Calu3 (cell line): Measurements from ENCODE around the gene KXD1. TPM values are rescaled to one million over a fixed set of nuclear protein-coding genes. Genes with fewer than 3 reads are reported as not detected.
"Not testable (repeated sequence)": the region's sequence is repeated elsewhere in the genome, so short reads cannot be mapped to it uniquely, and the experiment has no call there.

Experiments
- BruUV-seq: library from RNA; stranded (reverse); fragments of 400-500 nt; replicated peaks from 2 replicates; lab custom pipeline; 2021; lab: Mats Ljungman, UMichigan
- CTCF ChIA-PET: fragments of 300-600 bp; sonication (Branson Sonifier 250); formaldehyde crosslinking; loops from one replicate; lab custom pipeline; 2022; ENCODE audit warnings: antibody characterized with exemption; lab: Charles Lee
- DNase-seq: peaks from one replicate; pipeline ENCODE4 v3.0.0; 2022
- H3K27ac Mint-ChIP-seq: one replicate; pipeline ENCODE4 v1.8.0; 2022; ENCODE audit warnings: mixed read lengths; ENCODE audit not compliant: unreplicated experiment
- H3K27me3 Mint-ChIP-seq: one replicate; pipeline ENCODE4 v1.8.0; 2022; ENCODE audit warnings: mixed read lengths; ENCODE audit not compliant: unreplicated experiment
- H3K36me3 Mint-ChIP-seq: one replicate; pipeline ENCODE4 v1.8.0; 2022; ENCODE audit warnings: mild to moderate bottlenecking, moderate library complexity, mixed read lengths; ENCODE audit not compliant: insufficient read depth, unreplicated experiment
- H3K4me1 Mint-ChIP-seq: one replicate; pipeline ENCODE4 v1.8.0; 2022; ENCODE audit warnings: mild to moderate bottlenecking, low read depth, mixed read lengths; ENCODE audit not compliant: unreplicated experiment
- H3K4me3 Mint-ChIP-seq: one replicate; pipeline ENCODE4 v1.8.0; 2022; ENCODE audit warnings: mild to moderate bottlenecking, low read depth, moderate library complexity, mixed read lengths; ENCODE audit not compliant: unreplicated experiment
- H3K9me3 Mint-ChIP-seq: one replicate; pipeline ENCODE4 v1.8.0; 2022; ENCODE audit warnings: low read depth, mixed read lengths; ENCODE audit not compliant: unreplicated experiment
- CTCF ChIP-seq: fragments of 200-600 bp; IDR thresholded peaks from one replicate; pipeline ENCODE4 v1.8.0; 2022; ENCODE audit warnings: antibody characterized with exemption; ENCODE audit not compliant: unreplicated experiment
- intact Hi-C: fragments of 100-400 bp; cut with micrococcal nuclease; formaldehyde crosslinking; loops from one replicate; pipeline ENCODE4 v1.10.0; 2022; ENCODE audit not compliant: unreplicated experiment
- total RNA-seq: library from RNA; stranded (reverse); gene quantifications from 2 replicates; pipeline ENCODE4 v1.2.3, GENCODE V29; 2022

Gene KXD1
- total RNA-seq, 1 experiment from 2014 or later, result 61.5 TPM

GRCh38 chr19:18536475-18536874 is 21.2 kb upstream of the KXD1 start:
- no peaks in the 10 kb centered on the region for H3K9me3 Mint-ChIP-seq
- no peak overlapping the region for H3K4me3 Mint-ChIP-seq
- no peak for DNase-seq
- H3K27ac Mint-ChIP-seq, result no peak overlapping the region
- H3K27me3 Mint-ChIP-seq, result no peaks in the 10 kb centered on the region
- intact Hi-C loops, result no loop called here
- H3K36me3 Mint-ChIP-seq, result peaks cover 20% of the 10 kb centered on the region
- no peaks in the 10 kb centered on the region for H3K4me1 Mint-ChIP-seq
- CTCF ChIA-PET, result no interaction called here
- no TSS peak for BruUV-seq
- no peak for TF ChIP-seq CTCF

- intact Hi-C loops, result no loop called here
- TF ChIP-seq CTCF, result no peak
- H3K4me1 Mint-ChIP-seq, result no peaks in the 10 kb centered on the region
- no peaks in the 10 kb centered on the region for H3K9me3 Mint-ChIP-seq
- no peaks in the 10 kb centered on the region for H3K27me3 Mint-ChIP-seq
- peaks cover 24% of the 10 kb centered on the region for H3K36me3 Mint-ChIP-seq
- BruUV-seq, result no TSS peak
- no peak for DNase-seq
- CTCF ChIA-PET, result no interaction called here
- H3K4me3 Mint-ChIP-seq, result no peak overlapping the region
- no peak overlapping the region for H3K27ac Mint-ChIP-seq
Measured at GRCh38 chr19:18537431-18537830, 20.2 kb upstream of the KXD1 start.

- H3K4me1 Mint-ChIP-seq, result no peaks in the 10 kb centered on the region
- no peak overlapping the region for H3K27ac Mint-ChIP-seq
- H3K36me3 Mint-ChIP-seq, result peaks cover 30% of the 10 kb centered on the region
- CTCF ChIA-PET, result no interaction called here
- H3K4me3 Mint-ChIP-seq, result no peak overlapping the region
- BruUV-seq, result no TSS peak
- no peaks in the 10 kb centered on the region for H3K27me3 Mint-ChIP-seq
- no peaks in the 10 kb centered on the region for H3K9me3 Mint-ChIP-seq
- TF ChIP-seq CTCF, result no peak
- intact Hi-C loops, result no loop called here
- DNase-seq, result no peak
Measured at GRCh38 chr19:18538115-18538514, 19.6 kb upstream of the KXD1 start.

- intact Hi-C loops, result no loop called here
- BruUV-seq, result no TSS peak
- H3K27ac Mint-ChIP-seq, result no peak overlapping the region
- CTCF ChIA-PET, result no interaction called here
- no peak for TF ChIP-seq CTCF
- H3K4me3 Mint-ChIP-seq, result no peak overlapping the region
- no peaks in the 10 kb centered on the region for H3K4me1 Mint-ChIP-seq
- DNase-seq, result no peak
- H3K9me3 Mint-ChIP-seq, result no peaks in the 10 kb centered on the region
- H3K27me3 Mint-ChIP-seq, result no peaks in the 10 kb centered on the region
- H3K36me3 Mint-ChIP-seq, result peaks cover 39% of the 10 kb centered on the region
Measured at GRCh38 chr19:18539372-18539771, 18.3 kb upstream of the KXD1 start.

GRCh38 chr19:18540200-18540599 is 17.5 kb upstream of the KXD1 start:
- H3K27me3 Mint-ChIP-seq, CTCF ChIA-PET, H3K9me3 Mint-ChIP-seq, H3K4me3 Mint-ChIP-seq, H3K4me1 Mint-ChIP-seq, intact Hi-C loops, DNase-seq, BruUV-seq, H3K27ac Mint-ChIP-seq: not testable (repeated sequence)
- H3K36me3 Mint-ChIP-seq, result peaks cover 38% of the 10 kb centered on the region
